GM18868 (cell line): Measurements from ENCODE around the gene MALRD1.

Experiments used
- ATAC-seq: cut with Tn5 transposase; IDR thresholded peaks from one replicate; pipeline ENCODE4 v1.9.1; 2021; ENCODE audit warnings: mild to moderate bottlenecking, moderate library complexity; ENCODE audit not compliant: unreplicated experiment

MALRD1 gene

GRCh38 chr10:19098803-19099202 is 50.2 kb downstream of the MALRD1 start:
- no peak for ATAC-seq

- no peak for ATAC-seq
Measured at GRCh38 chr10:19107406-19107805, 58.8 kb downstream of the MALRD1 start.

- ATAC-seq: no peak
Measured at GRCh38 chr10:19111501-19112267, 63.1 kb downstream of the MALRD1 start.

- no peak for ATAC-seq
Measured at GRCh38 chr10:19117438-19117837, 68.8 kb downstream of the MALRD1 start.

GRCh38 chr10:19119191-19119590 is 70.6 kb downstream of the MALRD1 start:
- ATAC-seq: no peak

GRCh38 chr10:19120381-19120908 is 71.8 kb downstream of the MALRD1 start:
- ATAC-seq: no peak

- ATAC-seq: no peak
Measured at GRCh38 chr10:19133992-19134391, 85.4 kb downstream of the MALRD1 start.

- no peak for ATAC-seq
Measured at GRCh38 chr10:19142967-19143366, 94.4 kb downstream of the MALRD1 start.

GRCh38 chr10:19144206-19144605 is 95.6 kb downstream of the MALRD1 start:
- ATAC-seq: no peak

GRCh38 chr10:19154375-19154774 is 105.8 kb downstream of the MALRD1 start:
- no peak for ATAC-seq

- no peak for ATAC-seq
Measured at GRCh38 chr10:19158358-19158757, 109.8 kb downstream of the MALRD1 start.

GRCh38 chr10:19158870-19159269 is 110.3 kb downstream of the MALRD1 start:
- ATAC-seq: no peak

- no peak for ATAC-seq
Measured at GRCh38 chr10:19164461-19164860, 115.9 kb downstream of the MALRD1 start.

- ATAC-seq: no peak
Measured at GRCh38 chr10:19168584-19168983, 120.0 kb downstream of the MALRD1 start.

- ATAC-seq: no peak
Measured at GRCh38 chr10:19169041-19169440, 120.4 kb downstream of the MALRD1 start.

GRCh38 chr10:19169684-19170083 is 121.1 kb downstream of the MALRD1 start:
- ATAC-seq: no peak

- no peak for ATAC-seq
Measured at GRCh38 chr10:19178675-19179074, 130.1 kb downstream of the MALRD1 start.

GRCh38 chr10:19184891-19185290 is 136.3 kb downstream of the MALRD1 start:
- ATAC-seq: no peak

GRCh38 chr10:19194866-19195265 is 146.3 kb downstream of the MALRD1 start:
- ATAC-seq: no peak

- ATAC-seq: no peak
Measured at GRCh38 chr10:19195698-19196097, 147.1 kb downstream of the MALRD1 start.

- ATAC-seq: no peak
Measured at GRCh38 chr10:19200211-19200610, 151.6 kb downstream of the MALRD1 start.

- ATAC-seq: no peak
Measured at GRCh38 chr10:19204246-19204917, 155.8 kb downstream of the MALRD1 start.
